Fibroblast of mammary gland (primary cell): Measurements from ENCODE around the gene PTMA.
"Not testable (repeated sequence)": the region's sequence is repeated elsewhere in the genome, so short reads cannot be mapped to it uniquely, and the experiment has no call there.

Source experiments
- DNase-seq: peaks from one replicate; pipeline ENCODE4 v3.0.0-alpha.2; 2010; ENCODE audit warnings: low read depth
- H3K4me3 ChIP-seq: 2 replicates; pipeline ENCODE4 v1.5.1; 2011; ENCODE audit warnings: low read depth, mild to moderate bottlenecking, low read length, moderate library complexity; ENCODE audit not compliant: control insufficient read depth
- CTCF ChIP-seq: conservative IDR thresholded peaks from 2 replicates; pipeline ENCODE4 v1.5.1; 2011; ENCODE audit warnings: low read depth, low read length, inconsistent platforms; ENCODE audit not compliant: control insufficient read depth, insufficient read depth

The PTMA gene

GRCh38 chr2:231726276-231726675, 18.0 kb downstream of the PTMA start:
- DNase-seq, result no peak
- no peak overlapping the region for H3K4me3 ChIP-seq
- TF ChIP-seq CTCF, result no peak

- DNase-seq, result no peak
- no peak for TF ChIP-seq CTCF
- H3K4me3 ChIP-seq, result no peak overlapping the region
These were observed 19.3 kb downstream of the PTMA start for GRCh38 chr2:231727621-231728020.

GRCh38 chr2:231732604-231733003, 24.3 kb downstream of the PTMA start:
- TF ChIP-seq CTCF, result no peak
- DNase-seq, result no peak
- no peak overlapping the region for H3K4me3 ChIP-seq

- no peak for TF ChIP-seq CTCF
- no peak overlapping the region for H3K4me3 ChIP-seq
- DNase-seq, result no peak
These were observed 29.4 kb downstream of the PTMA start for GRCh38 chr2:231737761-231738160.

GRCh38 chr2:231743376-231744116, 35.2 kb downstream of the PTMA start:
- TF ChIP-seq CTCF, result no peak

GRCh38 chr2:231745303-231746038, 37.1 kb downstream of the PTMA start:
- TF ChIP-seq CTCF, result no peak
- DNase-seq, result no peak
- no peak overlapping the region for H3K4me3 ChIP-seq

More at GRCh38 chr2:231743376-231744116, 35.2 kb downstream of the PTMA start:
- H3K4me3 ChIP-seq, result no peak overlapping the region
- no peak for DNase-seq

- DNase-seq, H3K4me3 ChIP-seq: not testable (repeated sequence)
These were observed 40.0 kb downstream of the PTMA start for GRCh38 chr2:231748153-231748896.

- not testable (repeated sequence) for H3K4me3 ChIP-seq, DNase-seq
These were observed 40.7 kb downstream of the PTMA start for GRCh38 chr2:231749016-231749415.
